M059J (cell line): Measurements from ENCODE around the gene TLN1. TPM values are rescaled to one million over a fixed set of nuclear protein-coding genes. Genes with fewer than 3 reads are reported as not detected.
A peak's percentile ranks its signal among the peaks of the same experiment; 100 is the strongest.

Source experiments
- DNase-seq: peaks from one replicate; pipeline ENCODE4 v3.0.0-alpha.2; 2012; ENCODE audit warnings: low read depth
- total RNA-seq: library from RNA; depleted of rRNA; stranded (reverse); fragments of >200 nt; shearing (Covaris generic); gene quantifications from 2 replicates; pipeline ENCODE4 v1.2.3, GENCODE V29; 2014

TLN1 gene
- total RNA-seq, 1 experiment from 2014 or later = 215 TPM

- DNase-seq = peak; percentile 84
Observed at GRCh38 chr9:35686222-35687203, 45.5 kb downstream of the TLN1 start.

GRCh38 chr9:35685506-35685905 is 46.5 kb downstream of the TLN1 start:
- no peak for DNase-seq

DNA sequence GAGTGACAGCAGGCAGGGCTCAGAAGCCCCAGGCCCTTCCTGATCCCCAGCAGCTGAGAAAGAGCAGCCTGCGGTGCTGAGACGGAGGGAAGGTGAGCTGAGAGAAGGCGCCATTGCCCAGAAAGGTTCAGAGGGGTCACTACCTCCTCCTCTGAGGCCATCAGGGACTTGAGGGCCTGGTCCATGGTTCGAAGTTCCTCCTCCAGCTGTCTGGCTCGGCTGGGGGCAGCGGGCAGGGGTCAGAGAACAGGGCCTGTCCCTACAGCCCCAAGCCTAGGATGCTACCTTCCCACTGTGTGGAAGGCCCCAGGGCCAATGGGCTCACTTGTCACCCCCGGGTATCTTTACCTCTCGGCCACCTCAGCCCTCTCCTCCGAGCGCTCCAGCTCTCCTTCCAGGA is 47.1 kb downstream of the TLN1 start:
- DNase-seq = no peak

DNA sequence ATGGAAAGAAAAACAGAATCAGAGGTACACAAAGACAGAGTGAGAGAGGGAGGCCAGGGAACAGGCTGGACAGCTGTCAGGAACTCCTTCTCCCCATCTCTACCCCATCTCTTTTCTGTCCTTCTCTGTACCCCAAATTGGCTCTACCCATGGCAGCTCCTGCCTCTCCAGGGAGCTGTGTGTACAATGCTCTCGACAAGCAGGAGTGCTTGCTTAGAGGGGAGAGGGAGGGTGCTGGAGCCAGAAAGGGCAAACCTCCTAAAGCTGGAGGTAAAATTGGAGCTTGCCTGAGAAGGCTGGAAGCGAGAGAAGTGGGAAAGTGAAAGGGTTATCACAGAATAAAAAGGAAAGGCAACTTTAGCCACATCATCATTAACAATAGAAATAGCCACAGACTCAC is 48.7 kb downstream of the TLN1 start:
- DNase-seq = no peak

DNA sequence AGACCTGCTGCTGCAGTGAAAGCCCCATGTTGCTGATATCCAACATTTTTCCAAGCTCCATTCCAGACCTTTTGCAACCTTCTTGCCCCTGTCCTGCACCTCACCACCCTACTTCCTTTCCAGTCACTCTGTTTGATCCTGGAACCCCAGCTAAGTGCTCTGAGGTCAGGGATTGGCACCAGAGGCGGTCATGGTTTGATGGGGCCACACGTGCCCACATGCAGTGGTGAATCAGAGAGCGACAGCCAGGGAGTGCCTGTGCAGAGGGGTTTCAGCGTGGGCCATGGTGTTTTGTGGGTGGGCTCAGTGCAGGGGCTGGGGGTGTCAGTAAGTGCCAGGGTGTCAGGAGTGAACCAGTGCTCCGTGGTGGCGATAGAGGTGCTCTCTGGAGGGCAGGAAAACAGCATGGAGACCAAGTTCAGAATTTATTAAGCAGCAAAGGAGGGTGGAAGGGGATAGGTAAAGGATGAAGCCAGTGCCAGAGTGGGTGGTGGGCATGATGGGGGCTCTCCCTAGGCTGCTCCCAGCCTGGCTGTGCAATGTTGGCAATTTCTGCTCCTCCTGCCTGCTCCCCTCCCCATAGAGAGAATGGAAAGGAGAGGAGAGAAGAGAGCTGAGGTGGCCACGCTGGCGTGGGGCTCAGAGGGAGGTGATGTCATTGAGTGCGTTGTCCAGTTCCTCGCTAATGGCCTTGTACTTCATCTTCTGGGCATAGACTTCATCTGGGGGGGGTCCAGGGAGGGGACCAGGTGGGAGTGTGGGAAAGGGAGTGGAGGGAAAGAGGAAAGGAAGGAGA is 49.3 kb downstream of the TLN1 start:
- DNase-seq = no peak

DNA sequence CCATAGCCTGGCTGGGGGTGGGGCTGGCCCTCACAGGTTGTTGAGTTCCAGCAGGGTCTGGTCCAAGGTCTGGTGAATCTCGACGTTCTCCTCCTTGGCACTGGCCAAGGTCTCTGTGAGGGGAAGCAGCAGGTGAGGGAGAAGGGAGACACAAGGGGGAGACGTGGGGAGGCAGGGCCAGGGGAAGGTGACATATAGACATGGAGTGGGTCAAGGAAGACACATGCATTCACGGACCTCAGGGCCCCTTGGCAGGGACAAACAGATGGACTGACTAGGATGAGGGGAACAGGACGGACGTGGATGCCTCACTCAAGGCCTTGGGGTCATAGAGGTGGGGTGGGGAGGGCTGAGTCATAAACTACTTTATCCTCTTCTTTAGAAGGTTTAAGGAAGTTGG is 49.9 kb downstream of the TLN1 start:
- DNase-seq = no peak

DNA sequence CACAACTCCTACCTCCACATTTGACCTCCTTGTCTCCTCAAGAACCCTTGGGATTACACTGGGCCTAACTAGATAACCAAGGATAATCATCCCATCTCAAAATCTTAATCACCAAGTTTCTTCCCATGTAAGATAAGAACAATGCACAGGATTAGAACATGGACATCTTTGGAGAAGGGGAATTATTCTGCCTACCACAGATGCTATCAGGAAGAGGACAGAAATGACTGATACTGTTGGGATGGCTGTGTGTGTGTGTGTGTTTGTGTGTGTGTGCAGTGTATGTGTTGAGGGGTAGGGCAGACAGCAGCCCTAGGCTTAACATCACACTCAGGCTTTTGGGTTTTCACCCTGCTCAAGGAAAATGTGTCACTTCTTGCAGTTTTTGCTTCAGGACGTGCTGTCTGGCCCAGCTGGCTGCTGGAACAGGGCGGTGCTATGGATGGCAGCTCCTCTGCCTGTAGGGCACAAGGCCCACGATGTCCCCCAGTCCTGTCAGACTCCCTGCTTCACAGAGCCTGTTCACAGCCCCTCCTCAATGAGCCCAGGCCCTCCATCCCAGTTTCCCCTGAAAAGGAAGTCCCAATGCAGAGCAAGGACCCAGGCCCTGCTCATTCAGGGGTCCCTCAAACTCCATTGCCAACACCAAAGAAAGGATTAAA is 50.5 kb downstream of the TLN1 start:
- DNase-seq = peak; percentile 39

DNA sequence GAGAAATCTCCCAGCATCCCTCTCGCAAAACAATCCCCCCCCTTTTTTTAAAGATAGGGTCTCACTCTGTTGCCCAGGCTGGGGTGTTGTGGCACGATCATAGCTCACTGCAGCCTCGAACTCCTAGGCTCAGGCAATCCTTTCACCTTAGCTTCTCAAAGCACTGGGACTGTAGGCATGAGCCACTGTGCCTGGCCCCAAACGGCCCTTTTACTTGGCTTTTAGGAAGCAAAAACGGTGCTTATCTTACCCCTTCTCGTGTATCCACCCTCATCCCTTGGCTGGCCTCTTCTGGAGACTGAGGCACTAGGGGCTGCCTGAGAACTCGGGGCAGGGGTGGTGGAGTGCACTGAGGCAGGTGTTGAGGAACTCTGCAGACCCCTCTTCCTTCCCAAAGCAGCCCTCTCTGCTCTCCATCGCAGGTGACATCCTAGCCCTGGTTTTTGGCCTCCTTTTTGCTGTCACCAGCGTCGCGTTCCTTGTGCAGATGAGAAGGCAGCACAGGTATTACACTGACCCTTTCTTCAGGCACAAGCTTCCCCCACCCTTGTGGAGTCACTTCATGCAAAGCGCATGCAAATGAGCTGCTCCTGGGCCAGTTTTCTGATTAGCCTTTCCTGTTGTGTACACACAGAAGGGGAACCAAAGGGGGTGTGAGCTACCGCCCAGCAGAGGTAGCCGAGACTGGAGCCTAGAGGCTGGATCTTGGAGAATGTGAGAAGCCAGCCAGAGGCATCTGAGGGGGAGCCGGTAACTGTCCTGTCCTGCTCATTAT is 51.5 kb downstream of the TLN1 start:
- DNase-seq = peak; percentile 65

GRCh38 chr9:35679766-35680330 is 52.1 kb downstream of the TLN1 start:
- DNase-seq = no peak

DNA sequence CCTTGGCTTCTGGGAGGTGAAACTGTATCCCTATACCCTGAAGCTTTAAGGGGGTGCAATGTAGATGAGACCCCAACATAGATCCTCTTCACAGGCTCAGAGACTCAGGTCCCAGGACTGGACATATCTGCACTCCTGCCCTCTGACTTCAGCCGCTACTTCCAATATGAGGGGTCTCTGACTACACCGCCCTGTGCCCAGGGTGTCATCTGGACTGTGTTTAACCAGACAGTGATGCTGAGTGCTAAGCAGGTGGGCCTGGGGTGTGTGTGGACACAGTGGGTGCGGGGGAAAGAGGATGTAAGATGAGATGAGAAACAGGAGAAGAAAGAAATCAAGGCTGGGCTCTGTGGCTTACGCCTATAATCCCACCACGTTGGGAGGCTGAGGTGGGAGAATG is 52.9 kb downstream of the TLN1 start:
- no peak for DNase-seq

DNA sequence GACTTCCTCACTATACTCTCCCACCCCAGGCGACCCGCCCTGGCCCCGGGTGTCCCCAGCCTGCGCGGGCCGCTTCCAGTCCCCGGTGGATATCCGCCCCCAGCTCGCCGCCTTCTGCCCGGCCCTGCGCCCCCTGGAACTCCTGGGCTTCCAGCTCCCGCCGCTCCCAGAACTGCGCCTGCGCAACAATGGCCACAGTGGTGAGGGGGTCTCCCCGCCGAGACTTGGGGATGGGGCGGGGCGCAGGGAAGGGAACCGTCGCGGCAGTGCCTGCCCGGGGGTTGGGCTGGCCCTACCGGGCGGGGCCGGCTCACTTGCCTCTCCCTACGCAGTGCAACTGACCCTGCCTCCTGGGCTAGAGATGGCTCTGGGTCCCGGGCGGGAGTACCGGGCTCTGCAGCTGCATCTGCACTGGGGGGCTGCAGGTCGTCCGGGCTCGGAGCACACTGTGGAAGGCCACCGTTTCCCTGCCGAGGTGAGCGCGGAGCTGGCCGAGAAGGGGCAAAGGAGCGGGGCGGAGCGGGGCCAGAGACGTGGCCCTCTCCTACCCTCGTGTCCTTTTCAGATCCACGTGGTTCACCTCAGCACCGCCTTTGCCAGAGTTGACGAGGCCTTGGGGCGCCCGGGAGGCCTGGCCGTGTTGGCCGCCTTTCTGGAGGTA is 56.1 kb downstream of the TLN1 start:
- no peak for DNase-seq

GRCh38 chr9:35675204-35675603 is 56.8 kb downstream of the TLN1 start:
- DNase-seq = no peak

- DNase-seq = no peak
Observed at GRCh38 chr9:35674025-35674361, 58.0 kb downstream of the TLN1 start.

GRCh38 chr9:35673132-35674024 is 58.6 kb downstream of the TLN1 start, which contains the start of gene CA9:
Gene CA9 (plus strand): TSS chr9:35673928. CDS start chr9:35673960, 32 bp downstream.
- peak; percentile 77 for DNase-seq

- peak; percentile 99 for DNase-seq
Observed at GRCh38 chr9:35669331-35670145, 62.5 kb downstream of the TLN1 start.

GRCh38 chr9:35667939-35668338 is 64.1 kb downstream of the TLN1 start:
- no peak for DNase-seq

DNA sequence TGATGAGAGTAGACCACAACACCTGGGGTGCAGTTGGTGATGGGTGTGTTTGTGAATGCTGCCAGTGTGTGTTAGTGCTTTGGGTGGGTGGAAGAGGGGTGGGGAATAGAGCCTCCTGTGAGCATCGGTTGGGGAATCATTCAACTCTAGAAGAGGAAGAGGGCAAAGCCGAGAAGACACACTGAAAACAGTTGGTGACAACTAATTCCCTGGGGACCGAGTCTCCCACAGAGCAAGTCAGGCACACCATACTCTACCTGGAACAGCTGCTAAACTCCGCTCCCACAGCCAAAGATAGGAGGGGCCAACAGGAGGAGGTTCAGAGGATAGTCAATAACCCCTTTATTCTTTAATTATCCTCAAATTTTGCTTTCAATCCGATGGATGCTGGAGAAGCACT is 65.4 kb downstream of the TLN1 start:
- no peak for DNase-seq

DNA sequence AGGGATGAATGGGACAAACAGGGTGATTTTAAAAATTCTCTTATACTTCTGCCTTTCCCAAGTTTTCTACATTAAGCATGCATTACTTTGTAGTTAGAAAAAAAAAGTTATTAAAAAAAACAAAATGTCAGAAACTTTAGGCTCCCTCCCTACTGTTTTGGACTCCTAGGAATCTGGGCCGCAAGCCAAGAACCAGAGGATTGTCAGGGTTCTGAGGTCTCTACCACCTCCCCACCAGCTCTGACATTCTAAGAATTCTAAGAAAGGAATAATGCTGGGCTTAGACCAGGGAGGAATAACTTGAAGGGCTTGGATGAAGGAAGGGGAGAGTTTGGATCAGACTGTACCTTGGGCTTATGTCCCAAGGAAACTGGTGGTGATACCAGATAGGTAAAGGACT is 66.0 kb downstream of the TLN1 start:
- DNase-seq = peak; percentile 78

DNA sequence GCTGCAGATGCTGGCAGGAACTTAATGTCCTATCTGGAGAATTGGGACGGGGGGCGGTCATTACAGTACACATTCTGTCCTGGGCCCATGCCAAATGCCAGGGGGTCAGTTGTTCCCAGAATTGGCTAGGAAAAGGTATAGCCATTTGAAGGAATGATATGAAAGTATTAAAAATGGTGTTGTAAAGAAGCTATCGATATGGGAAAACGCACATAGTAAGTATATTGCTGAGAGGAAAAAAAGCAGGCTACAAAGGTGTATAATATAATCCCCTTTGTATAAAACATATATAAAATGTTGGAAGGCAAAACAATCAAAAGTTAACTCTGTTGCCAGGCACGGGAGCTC is 66.5 kb downstream of the TLN1 start:
- no peak for DNase-seq
